GM21619 (cell line): ENCODE data around the gene DCDC2.
"Not testable (repeated sequence)": the region's sequence is repeated elsewhere in the genome, so short reads cannot be mapped to it uniquely, and the experiment has no call there.

ENCODE experiments used
- ATAC-seq: cut with Tn5 transposase; IDR thresholded peaks from one replicate; pipeline ENCODE4 v1.9.1; 2021; ENCODE audit not compliant: unreplicated experiment

DCDC2 gene

GRCh38 chr6:24228681-24229255 lies 129.1 kb downstream of the DCDC2 start:
- ATAC-seq: no peak

DNA sequence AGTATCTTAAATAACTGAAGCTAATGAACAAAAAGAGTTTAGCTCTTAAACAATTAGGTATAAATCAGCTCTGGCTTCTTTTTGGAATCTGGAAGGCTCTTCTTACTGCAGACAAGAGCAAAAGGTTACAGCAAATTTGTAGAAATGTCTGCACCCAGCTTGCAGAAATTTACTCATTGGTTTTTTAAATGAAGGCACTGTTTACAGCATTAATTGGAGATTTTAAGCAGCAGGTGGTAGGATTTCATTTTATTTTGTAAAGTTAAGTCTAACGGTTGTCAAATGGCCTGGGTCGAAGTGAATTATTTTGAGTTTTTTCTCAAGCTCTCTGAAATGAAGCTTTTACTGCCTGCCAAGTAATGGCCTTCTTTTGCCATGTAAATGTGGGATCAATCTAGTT lies 129.7 kb downstream of the DCDC2 start:
- ATAC-seq: no peak

DNA sequence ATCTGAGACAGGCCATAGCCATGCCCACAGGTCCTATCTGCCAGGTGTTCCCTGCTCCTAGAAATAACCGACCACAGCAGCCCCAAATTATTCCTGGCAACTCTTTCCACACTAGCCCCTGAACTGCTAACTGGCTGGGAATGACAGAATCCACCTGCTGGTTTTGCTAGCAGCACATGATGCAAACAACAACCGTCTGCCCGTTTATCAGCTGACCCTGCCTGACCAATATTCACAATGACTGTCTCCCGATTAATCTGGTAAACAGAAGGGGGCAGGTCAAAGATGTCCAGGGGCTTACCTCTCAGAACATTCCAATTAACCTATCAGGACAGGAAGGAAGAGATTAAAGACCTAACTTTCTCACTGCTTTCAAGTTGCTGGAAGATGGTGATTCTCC lies 130.3 kb downstream of the DCDC2 start:
- no peak for ATAC-seq

- no peak for ATAC-seq
Measured at GRCh38 chr6:24226541-24226940, 131.3 kb downstream of the DCDC2 start.

- ATAC-seq: no peak
Measured at GRCh38 chr6:24225838-24226237, 132.0 kb downstream of the DCDC2 start.

DNA sequence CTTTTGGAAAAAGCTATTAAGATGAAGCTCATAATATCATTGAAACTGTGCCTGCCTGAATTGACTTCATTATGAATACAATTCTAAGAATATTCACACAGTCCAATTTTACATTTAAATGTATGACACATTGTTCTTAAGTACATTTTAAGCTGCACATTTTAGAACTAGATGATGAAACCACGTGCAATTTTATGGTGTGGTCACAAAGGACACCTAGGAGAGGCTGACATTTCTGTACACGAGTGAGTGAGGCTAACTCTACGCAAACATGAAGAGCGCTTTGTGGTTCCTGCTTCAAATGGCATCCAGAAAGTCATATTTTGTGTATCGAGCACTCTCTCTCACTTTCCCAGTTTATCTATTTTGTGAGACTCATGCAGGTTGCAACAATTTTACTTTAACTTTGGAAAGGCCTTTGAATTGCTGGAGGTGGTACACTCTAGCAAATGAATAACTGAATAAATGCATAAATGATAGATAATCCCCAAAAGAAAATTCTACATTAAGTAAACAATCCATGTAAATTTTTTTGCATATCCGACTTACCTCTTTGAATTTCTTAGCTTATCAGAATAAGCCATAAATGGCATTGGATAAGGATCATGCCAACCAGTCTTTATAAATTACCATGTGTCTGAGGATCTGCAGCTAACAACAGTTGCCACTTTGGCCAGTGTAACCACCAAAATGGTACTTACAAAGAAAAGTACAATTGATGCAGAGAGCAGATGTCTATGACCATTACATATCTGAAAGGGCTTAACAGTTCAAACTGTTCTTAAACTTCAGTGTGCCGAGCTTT lies 134.5 kb downstream of the DCDC2 start:
- ATAC-seq: no peak

GRCh38 chr6:24219670-24220069 lies 138.2 kb downstream of the DCDC2 start:
- ATAC-seq: no peak

DNA sequence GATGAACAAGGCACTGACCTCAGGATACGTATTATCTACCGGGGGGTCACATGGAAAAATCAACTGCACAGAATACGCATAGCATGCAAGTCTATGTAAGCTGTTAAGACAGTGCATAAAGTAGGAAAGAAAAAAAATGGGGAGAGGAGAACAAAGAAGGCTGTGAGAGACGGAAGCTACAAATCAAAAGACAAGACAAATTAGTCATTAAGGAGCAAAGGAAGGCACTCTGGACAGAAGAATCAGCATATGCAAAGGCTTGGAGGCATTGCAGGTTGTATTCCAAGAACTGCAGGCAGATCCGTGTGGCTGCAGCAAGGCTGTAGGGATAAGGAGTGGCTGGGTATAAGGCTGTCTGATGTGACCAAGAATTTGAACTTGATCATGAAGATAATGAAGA lies 142.9 kb downstream of the DCDC2 start:
- no peak for ATAC-seq

GRCh38 chr6:24207413-24207812 lies 150.4 kb downstream of the DCDC2 start:
- no peak for ATAC-seq

GRCh38 chr6:24205020-24205492 lies 152.8 kb downstream of the DCDC2 start:
- peak; percentile 58 for ATAC-seq

GRCh38 chr6:24204113-24204512 lies 153.7 kb downstream of the DCDC2 start:
- ATAC-seq: not testable (repeated sequence)

- no peak for ATAC-seq
Measured at GRCh38 chr6:24197892-24198291, 160.0 kb downstream of the DCDC2 start.

DNA sequence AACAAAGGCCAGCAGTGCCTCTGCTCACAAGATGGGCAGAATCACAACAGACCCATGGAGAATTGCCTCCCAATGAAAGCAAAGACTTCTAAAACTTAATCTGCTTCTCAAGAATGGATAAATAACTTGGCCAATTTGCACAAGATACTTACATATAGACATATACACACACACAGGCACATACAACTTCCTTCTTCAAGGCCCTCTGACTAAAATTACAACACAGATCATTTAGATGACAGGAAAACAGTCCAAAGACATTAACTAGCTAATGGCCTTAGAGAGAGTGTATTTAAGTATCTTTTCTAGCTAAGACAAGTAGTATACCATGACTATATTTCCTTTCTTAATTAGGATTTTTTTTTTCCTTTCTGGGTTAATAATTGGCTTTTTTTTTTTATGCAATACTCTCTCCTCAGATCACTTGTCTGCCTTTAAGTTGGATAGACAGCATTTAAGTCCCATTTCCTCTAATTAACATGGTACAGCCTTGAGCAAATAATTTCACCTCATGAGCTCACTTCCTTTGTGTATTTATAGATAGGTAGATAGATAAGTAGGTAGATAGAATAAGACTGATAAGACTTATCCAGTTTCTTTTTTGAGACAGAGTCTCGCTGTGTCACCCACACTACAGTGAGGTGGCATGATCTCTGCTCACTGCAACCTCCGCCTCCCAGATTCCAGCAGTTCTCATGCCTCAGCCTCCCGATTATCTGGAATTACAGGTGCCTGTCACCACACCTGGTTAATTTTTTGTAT lies 161.8 kb downstream of the DCDC2 start:
- ATAC-seq: no peak

- ATAC-seq: no peak
Measured at GRCh38 chr6:24194978-24195700, 162.7 kb downstream of the DCDC2 start.

GRCh38 chr6:24193364-24193763 lies 164.5 kb downstream of the DCDC2 start:
- ATAC-seq: no peak

- ATAC-seq: no peak
Measured at GRCh38 chr6:24191346-24191745, 166.5 kb downstream of the DCDC2 start.

DNA sequence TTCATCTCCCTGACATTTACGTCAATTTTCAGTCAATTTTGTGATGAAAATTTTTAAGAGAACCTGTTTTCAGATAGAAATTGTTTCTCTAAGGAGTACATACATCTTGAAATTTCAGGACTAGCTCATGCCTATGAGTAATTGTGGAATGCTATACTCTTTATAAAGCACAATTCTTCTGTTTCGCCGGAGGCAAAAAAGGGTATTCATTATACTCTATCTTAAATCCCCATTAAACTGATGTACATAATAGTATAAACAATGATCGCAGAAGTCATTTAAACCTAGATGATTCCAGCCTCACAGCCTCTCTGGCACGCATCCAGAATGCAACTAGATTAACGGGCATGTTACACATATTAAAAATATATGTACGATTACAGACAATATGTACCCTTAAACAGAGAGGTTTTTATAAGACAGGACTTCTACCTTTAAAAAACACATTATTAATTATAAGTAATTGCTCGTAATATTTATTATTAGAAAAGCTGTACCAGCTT lies 169.2 kb downstream of the DCDC2 start:
- no peak for ATAC-seq

GRCh38 chr6:24187965-24188577 lies 169.8 kb downstream of the DCDC2 start:
- ATAC-seq: no peak

GRCh38 chr6:24186349-24186748 lies 171.5 kb downstream of the DCDC2 start:
- ATAC-seq: no peak

DNA sequence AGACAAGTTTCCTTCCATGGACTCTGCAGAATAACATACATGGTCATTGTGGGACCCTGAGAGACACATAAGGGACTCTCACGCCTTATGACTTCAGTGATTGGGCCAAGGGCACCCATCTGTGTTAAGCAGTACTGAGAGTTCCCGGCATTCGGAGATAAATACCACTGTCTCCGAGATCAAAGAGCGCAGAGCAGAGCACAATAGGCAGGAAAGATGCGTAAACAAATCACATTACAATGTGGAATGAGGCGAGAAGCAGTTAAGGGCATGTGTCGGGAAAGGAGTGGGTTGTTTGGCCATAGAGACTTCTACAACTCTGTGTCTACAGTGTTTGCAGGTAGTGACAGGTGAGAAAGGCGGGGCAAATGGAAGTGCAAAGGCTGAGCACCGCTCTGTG lies 174.3 kb downstream of the DCDC2 start:
- ATAC-seq: no peak

DNA sequence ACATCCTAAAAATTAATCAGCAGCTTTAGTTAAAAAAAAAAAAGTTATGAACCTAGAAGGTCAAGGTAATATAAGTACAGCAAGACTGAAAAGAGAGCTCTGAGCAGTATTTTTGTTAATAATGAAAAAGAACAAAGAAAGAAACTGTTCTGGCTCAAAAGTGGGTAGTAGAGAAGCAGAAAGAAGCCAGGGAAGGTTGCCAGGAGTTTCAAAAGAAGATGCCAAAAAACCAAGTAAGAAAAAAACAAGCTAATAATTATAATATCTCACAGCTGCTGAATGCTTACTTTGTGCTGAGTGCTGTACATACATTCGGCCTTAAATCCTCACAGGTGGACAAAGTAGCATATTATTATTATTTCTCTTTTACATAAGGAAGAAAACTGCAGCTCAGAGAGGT lies 200.0 kb downstream of the DCDC2 start:
- ATAC-seq: no peak
